Stimulated activated CD4-positive, alpha-beta T cell treated with anti-CD3 and anti-CD28 coated beads, Interleukin-1b, Interleukin-23, amount 100 ng/mL, for 24 hours (primary cell): ENCODE data around the gene BHLHE41.

Experiments
- DNase-seq, 4 experiments: peaks; one replicate each; pipeline ENCODE4 v3.0.0-alpha.2; 2020; ENCODE audit warnings: low read depth in 4 of 4, low spot score in 1 of 4

The BHLHE41 gene

GRCh38 chr12:26135010-26135420 lies 10.2 kb upstream of the BHLHE41 start:
- no peak for DNase-seq

- no peak for DNase-seq
These were observed 9.7 kb upstream of the BHLHE41 start for GRCh38 chr12:26134540-26134939.

- DNase-seq = no peak
These were observed 8.7 kb upstream of the BHLHE41 start for GRCh38 chr12:26133521-26133920.

- DNase-seq = no peak
These were observed 8.0 kb upstream of the BHLHE41 start for GRCh38 chr12:26132866-26133265.

GRCh38 chr12:26131936-26132335 lies 7.1 kb upstream of the BHLHE41 start:
- no peak for DNase-seq

GRCh38 chr12:26130728-26131127 lies 5.9 kb upstream of the BHLHE41 start:
- DNase-seq = no peak

- no peak for DNase-seq
These were observed 3.3 kb upstream of the BHLHE41 start for GRCh38 chr12:26128168-26128567.

GRCh38 chr12:26127404-26127803 lies 2.6 kb upstream of the BHLHE41 start:
- DNase-seq = no peak

GRCh38 chr12:26126340-26127284 lies 1.8 kb upstream of the BHLHE41 start:
- peak in 1 of 4 experiments; percentile 6 for DNase-seq

- DNase-seq = peak in 2 of 4 experiments; percentile 19 to 34
These were observed 833 bp upstream of the BHLHE41 start for GRCh38 chr12:26125400-26126339.

- DNase-seq = no peak
These were observed 1.3 kb downstream of the BHLHE41 start for GRCh38 chr12:26123482-26123980.

- DNase-seq = peak in 1 of 4 experiments; percentile 4
These were observed 2.0 kb downstream of the BHLHE41 start for GRCh38 chr12:26122681-26123481.

GRCh38 chr12:26122061-26122680 lies 2.7 kb downstream of the BHLHE41 start:
- DNase-seq = peak in 1 of 4 experiments; percentile 6

- no peak for DNase-seq
These were observed 3.3 kb downstream of the BHLHE41 start for GRCh38 chr12:26121323-26122060.

GRCh38 chr12:26120561-26121274 lies 4.1 kb downstream of the BHLHE41 start:
- DNase-seq = no peak

GRCh38 chr12:26119391-26119989 lies 5.3 kb downstream of the BHLHE41 start:
- no peak for DNase-seq

GRCh38 chr12:26118308-26118707 lies 6.5 kb downstream of the BHLHE41 start:
- no peak for DNase-seq
